ENCODE data around the gene SLAMF1. TPM values are rescaled to one million over a fixed set of nuclear protein-coding genes. Genes with fewer than 3 reads are reported as not detected.

The SLAMF1 gene
- total RNA-seq, 1 donor from 2014 or later = not detected

DNA sequence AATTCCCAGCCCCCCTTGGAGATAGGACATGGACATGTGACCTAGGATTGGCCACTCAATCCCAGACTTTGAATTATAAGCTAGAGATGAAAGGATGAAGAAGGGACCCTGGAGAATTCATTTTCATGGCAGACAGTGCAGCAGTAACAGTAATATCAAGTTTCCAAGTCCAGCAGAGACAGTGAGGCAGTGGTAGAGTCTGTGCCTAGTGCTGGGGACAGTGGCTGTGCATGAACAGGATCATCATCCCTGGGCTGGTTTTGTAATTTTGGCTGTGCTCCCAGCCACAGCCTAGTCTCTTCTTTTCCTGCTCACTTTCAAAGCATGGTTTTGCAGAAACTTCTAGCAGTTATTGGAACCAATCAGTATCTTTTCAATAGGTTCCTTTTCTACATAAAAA, 37.9 kb downstream of the SLAMF1 start:
- H3F3A ChIP-seq (ENCODE audit: low read depth) = no peaks in the 10 kb centered on the region
- no peak overlapping the region for H3K27ac ChIP-seq
- Mint-ChIP-seq H3K27me3 (ENCODE audit: insufficient read depth, low read depth) (peaks cover 2% of the 10 kb centered on the region), H3K4me1 (peaks cover 23% of the 10 kb centered on the region), H3K36me3 (no peaks in the 10 kb centered on the region), H3K9me3 (peaks cover 12% of the 10 kb centered on the region), H3K27ac (no peak overlapping the region), H3K4me3 (no peak overlapping the region)
- H3K36me3 ChIP-seq = no peaks in the 10 kb centered on the region
- no peak overlapping the region for H2AFZ ChIP-seq (replicated peaks)
- no peak for TF ChIP-seq EZH2phosphoT487 (IDR thresholded peaks at IDR 0.05)
- TF ChIP-seq, protein P1, sequence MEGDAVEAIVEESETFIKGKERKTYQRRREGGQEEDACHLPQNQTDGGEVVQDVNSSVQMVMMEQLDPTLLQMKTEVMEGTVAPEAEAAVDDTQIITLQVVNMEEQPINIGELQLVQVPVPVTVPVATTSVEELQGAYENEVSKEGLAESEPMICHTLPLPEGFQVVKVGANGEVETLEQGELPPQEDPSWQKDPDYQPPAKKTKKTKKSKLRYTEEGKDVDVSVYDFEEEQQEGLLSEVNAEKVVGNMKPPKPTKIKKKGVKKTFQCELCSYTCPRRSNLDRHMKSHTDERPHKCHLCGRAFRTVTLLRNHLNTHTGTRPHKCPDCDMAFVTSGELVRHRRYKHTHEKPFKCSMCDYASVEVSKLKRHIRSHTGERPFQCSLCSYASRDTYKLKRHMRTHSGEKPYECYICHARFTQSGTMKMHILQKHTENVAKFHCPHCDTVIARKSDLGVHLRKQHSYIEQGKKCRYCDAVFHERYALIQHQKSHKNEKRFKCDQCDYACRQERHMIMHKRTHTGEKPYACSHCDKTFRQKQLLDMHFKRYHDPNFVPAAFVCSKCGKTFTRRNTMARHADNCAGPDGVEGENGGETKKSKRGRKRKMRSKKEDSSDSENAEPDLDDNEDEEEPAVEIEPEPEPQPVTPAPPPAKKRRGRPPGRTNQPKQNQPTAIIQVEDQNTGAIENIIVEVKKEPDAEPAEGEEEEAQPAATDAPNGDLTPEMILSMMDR (IDR thresholded peaks at IDR 0.05) = no peak
- TF ChIP-seq EZH2 (IDR thresholded peaks at IDR 0.05) = no peak
- peaks cover 5% of the 10 kb centered on the region for H3K9me3 ChIP-seq (ENCODE audit: low read depth)
- no peaks in the 10 kb centered on the region for H3K79me2 ChIP-seq (ENCODE audit: low read depth)
- DNase-seq (ENCODE audit: low spot score) = no peak
- no peaks in the 10 kb centered on the region for H3K4me1 ChIP-seq
- no peak overlapping the region for H3K4me3 ChIP-seq
- H3K4me2 ChIP-seq = no peak overlapping the region
- H3K27me3 ChIP-seq = no peaks in the 10 kb centered on the region
- H3K9ac ChIP-seq = no peak overlapping the region
- no peaks in the 10 kb centered on the region for H4K20me1 ChIP-seq (ENCODE audit: low read depth)

DNA sequence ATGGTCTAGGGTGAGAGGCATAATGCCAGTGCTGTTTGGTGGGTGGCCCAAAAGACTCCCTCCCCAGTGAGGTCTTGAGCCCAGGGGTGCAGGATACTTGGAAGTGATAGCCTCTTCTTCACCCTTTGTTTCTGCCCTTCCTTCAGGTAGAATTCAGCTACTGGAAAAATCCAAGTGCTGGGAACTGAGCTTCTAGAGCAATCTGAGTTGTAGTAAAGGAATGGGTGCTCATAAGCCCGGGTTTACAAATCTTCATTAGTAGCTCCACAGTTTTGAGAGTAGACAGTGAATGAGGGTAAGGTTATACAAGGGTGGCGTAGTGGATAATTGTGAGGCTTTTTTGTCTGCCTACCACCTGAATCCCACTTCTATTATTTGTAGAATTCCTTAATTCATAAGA, 38.3 kb downstream of the SLAMF1 start:
- peaks cover 5% of the 10 kb centered on the region for H3K9me3 ChIP-seq (ENCODE audit: low read depth)
- H3K4me2 ChIP-seq = no peak overlapping the region
- no peaks in the 10 kb centered on the region for H3K36me3 ChIP-seq
- no peak for DNase-seq (ENCODE audit: low spot score)
- H3K4me3 ChIP-seq = no peak overlapping the region
- H3K4me1 ChIP-seq = no peaks in the 10 kb centered on the region
- H3K27ac ChIP-seq = no peak overlapping the region
- H4K20me1 ChIP-seq (ENCODE audit: low read depth) = no peaks in the 10 kb centered on the region
- H3K27me3 ChIP-seq = no peaks in the 10 kb centered on the region
- Mint-ChIP-seq H3K36me3 (no peaks in the 10 kb centered on the region), H3K27ac (no peak overlapping the region), H3K4me3 (no peak overlapping the region), H3K27me3 (ENCODE audit: insufficient read depth, low read depth) (peaks cover 2% of the 10 kb centered on the region), H3K4me1 (peaks cover 23% of the 10 kb centered on the region), H3K9me3 (peaks cover 16% of the 10 kb centered on the region)
- H3F3A ChIP-seq (ENCODE audit: low read depth) = no peaks in the 10 kb centered on the region
- no peak overlapping the region for H3K9ac ChIP-seq
- no peak for TF ChIP-seq EZH2phosphoT487 (IDR thresholded peaks at IDR 0.05)
- H3K79me2 ChIP-seq (ENCODE audit: low read depth) = no peaks in the 10 kb centered on the region
- no peak overlapping the region for H2AFZ ChIP-seq (replicated peaks)

DNA sequence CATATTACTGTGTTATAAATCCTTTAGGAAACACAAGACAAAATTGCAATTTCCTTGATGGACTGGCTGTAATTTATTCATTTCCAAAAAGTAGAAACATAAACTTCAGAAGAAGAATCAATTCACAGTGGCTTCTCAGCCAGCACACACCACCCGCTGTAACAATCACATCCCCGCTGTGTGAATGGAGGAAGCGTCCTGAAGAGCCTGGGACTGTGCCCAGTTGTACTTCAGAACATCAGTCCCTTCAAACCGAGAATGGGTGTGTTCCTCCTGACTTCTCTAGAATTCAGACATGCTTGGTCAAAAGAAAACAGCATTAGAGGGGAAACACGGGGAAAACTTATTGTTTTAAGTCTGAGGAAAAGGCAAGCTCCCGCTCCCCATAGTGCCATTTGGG, 38.8 kb downstream of the SLAMF1 start:
- H3K36me3 Mint-ChIP-seq = no peaks in the 10 kb centered on the region
- Histone ChIP-seq H3K9ac (no peak overlapping the region), H3K4me1 (no peaks in the 10 kb centered on the region), H3K79me2 (ENCODE audit: low read depth) (no peaks in the 10 kb centered on the region), H3K27me3 (no peaks in the 10 kb centered on the region), H3K27ac (no peak overlapping the region), H3K4me2 (no peak overlapping the region), H3F3A (ENCODE audit: low read depth) (no peaks in the 10 kb centered on the region), H2AFZ (replicated peaks) (no peak overlapping the region), H3K4me3 (no peak overlapping the region), H3K9me3 (ENCODE audit: low read depth) (peaks cover 5% of the 10 kb centered on the region), H3K36me3 (no peaks in the 10 kb centered on the region), H4K20me1 (ENCODE audit: low read depth) (no peaks in the 10 kb centered on the region)
- H3K4me1 Mint-ChIP-seq = peaks cover 23% of the 10 kb centered on the region
- H3K4me3 Mint-ChIP-seq = no peak overlapping the region
- DNase-seq (ENCODE audit: low spot score) = no peak
- TF ChIP-seq EZH2 (IDR thresholded peaks at IDR 0.05) = no peak
- no peak for TF ChIP-seq EZH2phosphoT487 (IDR thresholded peaks at IDR 0.05)
- TF ChIP-seq, protein P1 (IDR thresholded peaks at IDR 0.05) = no peak
- H3K27ac Mint-ChIP-seq = no peak overlapping the region
- H3K27me3 Mint-ChIP-seq (ENCODE audit: insufficient read depth, low read depth) = peaks cover 2% of the 10 kb centered on the region
- H3K9me3 Mint-ChIP-seq = peaks cover 19% of the 10 kb centered on the region

DNA sequence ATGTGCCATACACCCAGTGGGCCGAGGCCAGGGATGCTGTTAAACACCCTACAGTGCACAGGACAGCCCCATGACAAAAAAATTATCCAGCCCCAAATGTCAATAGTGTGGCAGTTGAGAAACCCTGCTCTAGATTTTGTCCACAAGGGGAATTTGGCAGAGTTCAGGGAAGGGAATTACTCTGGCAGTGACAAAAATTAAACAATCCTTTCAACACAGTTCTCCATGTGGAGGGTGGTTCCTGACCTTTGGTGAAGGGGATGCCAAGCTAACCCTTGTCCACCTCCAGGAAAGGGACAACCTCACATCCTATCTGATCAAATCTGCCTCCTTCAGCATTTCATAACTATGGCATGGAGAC, 39.2 kb downstream of the SLAMF1 start:
- peaks cover 2% of the 10 kb centered on the region for H3K27me3 Mint-ChIP-seq (ENCODE audit: insufficient read depth, low read depth)
- no peaks in the 10 kb centered on the region for H3K36me3 Mint-ChIP-seq
- no peak overlapping the region for H3K4me2 ChIP-seq
- H3K4me1 ChIP-seq = no peaks in the 10 kb centered on the region
- no peak for DNase-seq (ENCODE audit: low spot score)
- H3K4me3 Mint-ChIP-seq = no peak overlapping the region
- H3K27ac ChIP-seq = no peak overlapping the region
- no peak for TF ChIP-seq EZH2phosphoT487 (IDR thresholded peaks at IDR 0.05)
- TF ChIP-seq EZH2 (IDR thresholded peaks at IDR 0.05) = no peak
- TF ChIP-seq, protein P1 (IDR thresholded peaks at IDR 0.05) = no peak
- peaks cover 23% of the 10 kb centered on the region for H3K4me1 Mint-ChIP-seq
- H3K9me3 Mint-ChIP-seq = peaks cover 19% of the 10 kb centered on the region
- peaks cover 5% of the 10 kb centered on the region for H3K9me3 ChIP-seq (ENCODE audit: low read depth)
- H3K27ac Mint-ChIP-seq = peak overlapping the region; percentile 4
- H2AFZ ChIP-seq (replicated peaks) = no peak overlapping the region
- H3K36me3 ChIP-seq = no peaks in the 10 kb centered on the region
- no peaks in the 10 kb centered on the region for H3F3A ChIP-seq (ENCODE audit: low read depth)
- H3K4me3 ChIP-seq = no peak overlapping the region
- no peaks in the 10 kb centered on the region for H3K27me3 ChIP-seq
- no peaks in the 10 kb centered on the region for H4K20me1 ChIP-seq (ENCODE audit: low read depth)
- H3K79me2 ChIP-seq (ENCODE audit: low read depth) = no peaks in the 10 kb centered on the region
- H3K9ac ChIP-seq = no peak overlapping the region
